ENCODE data around the gene MYLK.

DNA sequence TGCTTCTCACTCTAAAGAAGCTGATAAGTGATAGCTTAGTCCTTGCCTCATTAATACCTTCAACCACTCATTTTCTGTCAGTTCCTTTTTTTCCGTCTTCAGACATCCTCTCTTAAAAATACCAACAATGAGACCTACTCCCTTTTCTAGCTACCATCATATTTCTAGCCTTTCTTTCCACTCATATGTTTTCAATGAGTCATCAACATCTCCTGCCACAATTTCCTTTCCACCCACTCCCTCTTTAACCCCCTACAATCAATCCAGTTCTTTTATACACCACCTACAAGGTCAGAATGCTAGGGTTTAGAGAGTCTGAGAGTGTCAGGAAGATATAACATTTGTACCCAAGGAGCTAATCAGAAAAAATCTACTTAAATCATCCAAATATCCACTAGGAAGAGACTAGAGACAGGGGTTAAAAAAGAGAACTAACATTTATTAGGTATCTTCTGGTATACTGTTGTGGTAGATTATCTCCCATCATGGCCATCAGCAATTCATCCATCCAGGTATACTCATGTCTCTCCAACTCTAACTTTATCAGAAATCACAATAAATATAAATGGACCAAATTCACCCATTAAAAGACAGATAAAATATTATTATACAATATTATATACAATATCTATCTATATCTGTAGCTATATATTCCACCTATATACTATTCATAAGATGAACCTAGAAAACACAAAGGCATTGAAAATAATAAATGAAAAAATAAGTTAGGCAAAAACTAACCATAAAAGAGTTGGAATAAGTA lies 42.5 kb downstream of the MYLK start:
- TF ChIP-seq, protein P1, sequence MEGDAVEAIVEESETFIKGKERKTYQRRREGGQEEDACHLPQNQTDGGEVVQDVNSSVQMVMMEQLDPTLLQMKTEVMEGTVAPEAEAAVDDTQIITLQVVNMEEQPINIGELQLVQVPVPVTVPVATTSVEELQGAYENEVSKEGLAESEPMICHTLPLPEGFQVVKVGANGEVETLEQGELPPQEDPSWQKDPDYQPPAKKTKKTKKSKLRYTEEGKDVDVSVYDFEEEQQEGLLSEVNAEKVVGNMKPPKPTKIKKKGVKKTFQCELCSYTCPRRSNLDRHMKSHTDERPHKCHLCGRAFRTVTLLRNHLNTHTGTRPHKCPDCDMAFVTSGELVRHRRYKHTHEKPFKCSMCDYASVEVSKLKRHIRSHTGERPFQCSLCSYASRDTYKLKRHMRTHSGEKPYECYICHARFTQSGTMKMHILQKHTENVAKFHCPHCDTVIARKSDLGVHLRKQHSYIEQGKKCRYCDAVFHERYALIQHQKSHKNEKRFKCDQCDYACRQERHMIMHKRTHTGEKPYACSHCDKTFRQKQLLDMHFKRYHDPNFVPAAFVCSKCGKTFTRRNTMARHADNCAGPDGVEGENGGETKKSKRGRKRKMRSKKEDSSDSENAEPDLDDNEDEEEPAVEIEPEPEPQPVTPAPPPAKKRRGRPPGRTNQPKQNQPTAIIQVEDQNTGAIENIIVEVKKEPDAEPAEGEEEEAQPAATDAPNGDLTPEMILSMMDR (conservative IDR thresholded peaks at IDR 0.05; ENCODE audit: low read length): no peak
- TF ChIP-seq EZH2phosphoT487 (IDR thresholded peaks at IDR 0.05; ENCODE audit: borderline replicate concordance): no peak

Measured in Loucy (cell line).